Breast epithelium (tissue), 4 donors: Measurements from ENCODE around the gene GLI2. TPM values are rescaled to one million over a fixed set of nuclear protein-coding genes. Genes with fewer than 3 reads are reported as not detected.

ENCODE experiments used
- DNase-seq, 2 donors: peaks; one replicate each; pipeline ENCODE4 v3.0.0-alpha.2; 2019; ENCODE audit warnings: low spot score in 2 of 2
- H3K27ac ChIP-seq, 2 donors: fragments of 200-600 bp; sonication (generic) in 1 of 2; one replicate each; pipeline ENCODE4 v1.5.1; 2016 to 2019; ENCODE audit warnings: mild to moderate bottlenecking in 1 of 2
- H3K27me3 ChIP-seq, 2 donors: fragments of 200-600 bp; sonication (generic) in 1 of 2; one replicate each; pipeline versions ENCODE4 v1.5.1 to v1.6.0; 2017 to 2019; ENCODE audit warnings: control low read depth in 1 of 2, mild to moderate bottlenecking in 1 of 2
- H3K36me3 ChIP-seq: fragments of 200-600 bp; one replicate; pipeline ENCODE4 v1.5.1; 2019
- H3K4me1 ChIP-seq, 2 donors: fragments of 200-600 bp; sonication (generic); one replicate each; pipeline ENCODE4 v1.5.1; 2016 to 2019; ENCODE audit warnings: control low read depth in 1 of 2
- H3K4me3 ChIP-seq, 3 donors: fragments of 200-600 bp; sonication (generic); 1 replicate in 2 of 3; 2 replicates in 1 of 3; pipeline ENCODE4 v1.5.1; 2016 to 2019; ENCODE audit warnings: mild to moderate bottlenecking in 3 of 3, moderate library complexity in 2 of 3
- H3K9me3 ChIP-seq, 2 donors: fragments of 200-600 bp; sonication (generic) in 1 of 2; one replicate each; pipeline ENCODE4 v1.5.1; 2016 to 2019; ENCODE audit warnings: control low read depth in 1 of 2
- POLR2A ChIP-seq: fragments of 450-650 bp; IDR thresholded peaks from one replicate; pipeline ENCODE4 v1.6.1; 2016; ENCODE audit warnings: antibody characterized with exemption, mild to moderate bottlenecking, moderate library complexity
- POLR2AphosphoS5 ChIP-seq, 3 donors: sonication (generic); formaldehyde crosslinking; IDR thresholded peaks; one replicate each; pipeline ENCODE4 v1.6.1; 2017; ENCODE audit warnings: antibody characterized with exemption in 3 of 3
- intact Hi-C: fragments of 100-400 bp; cut with DNase I; formaldehyde crosslinking; loops from one replicate; pipeline ENCODE4 v1.15.1; 2023; ENCODE audit warnings: low total_unique reads
- total RNA-seq, 3 donors: library from RNA; depleted of rRNA; stranded (reverse); fragments of >200 nt; gene quantifications; one replicate each; pipeline ENCODE4 v1.1.0, GENCODE V29; 2016
- TF ChIP-seq, protein P1 (sequence below), 3 donors: fragments of 450-650 bp; IDR thresholded peaks; one replicate each; pipeline ENCODE4 v1.5.1; 2016 to 2017; ENCODE audit warnings: antibody characterized with exemption in 3 of 3, mild to moderate bottlenecking in 3 of 3, moderate library complexity in 3 of 3

Gene GLI2
- total RNA-seq, 3 donors from 2014 or later, result 0.96 to 3.6 (median 1.0) TPM

GRCh38 chr2:120736202-120736623 lies 545 bp downstream of the GLI2 start:
- no peak for DNase-seq
- Histone ChIP-seq H3K27ac (peak overlapping the region; percentile 60 to 89), H3K9me3 (no peaks in the 10 kb centered on the region), H3K4me1 (peaks cover 0 to 5% of the 10 kb centered on the region in 2 donors), H3K36me3 (no peaks in the 10 kb centered on the region), H3K27me3 (peaks cover 0 to 28% of the 10 kb centered on the region in 2 donors), H3K4me3 (peak overlapping the region; percentile 50 to 78 (median 59))
- intact Hi-C loops, result no loop called here
- TF ChIP-seq, protein P1, sequence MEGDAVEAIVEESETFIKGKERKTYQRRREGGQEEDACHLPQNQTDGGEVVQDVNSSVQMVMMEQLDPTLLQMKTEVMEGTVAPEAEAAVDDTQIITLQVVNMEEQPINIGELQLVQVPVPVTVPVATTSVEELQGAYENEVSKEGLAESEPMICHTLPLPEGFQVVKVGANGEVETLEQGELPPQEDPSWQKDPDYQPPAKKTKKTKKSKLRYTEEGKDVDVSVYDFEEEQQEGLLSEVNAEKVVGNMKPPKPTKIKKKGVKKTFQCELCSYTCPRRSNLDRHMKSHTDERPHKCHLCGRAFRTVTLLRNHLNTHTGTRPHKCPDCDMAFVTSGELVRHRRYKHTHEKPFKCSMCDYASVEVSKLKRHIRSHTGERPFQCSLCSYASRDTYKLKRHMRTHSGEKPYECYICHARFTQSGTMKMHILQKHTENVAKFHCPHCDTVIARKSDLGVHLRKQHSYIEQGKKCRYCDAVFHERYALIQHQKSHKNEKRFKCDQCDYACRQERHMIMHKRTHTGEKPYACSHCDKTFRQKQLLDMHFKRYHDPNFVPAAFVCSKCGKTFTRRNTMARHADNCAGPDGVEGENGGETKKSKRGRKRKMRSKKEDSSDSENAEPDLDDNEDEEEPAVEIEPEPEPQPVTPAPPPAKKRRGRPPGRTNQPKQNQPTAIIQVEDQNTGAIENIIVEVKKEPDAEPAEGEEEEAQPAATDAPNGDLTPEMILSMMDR (IDR thresholded peaks at IDR 0.05), result no peak

DNA sequence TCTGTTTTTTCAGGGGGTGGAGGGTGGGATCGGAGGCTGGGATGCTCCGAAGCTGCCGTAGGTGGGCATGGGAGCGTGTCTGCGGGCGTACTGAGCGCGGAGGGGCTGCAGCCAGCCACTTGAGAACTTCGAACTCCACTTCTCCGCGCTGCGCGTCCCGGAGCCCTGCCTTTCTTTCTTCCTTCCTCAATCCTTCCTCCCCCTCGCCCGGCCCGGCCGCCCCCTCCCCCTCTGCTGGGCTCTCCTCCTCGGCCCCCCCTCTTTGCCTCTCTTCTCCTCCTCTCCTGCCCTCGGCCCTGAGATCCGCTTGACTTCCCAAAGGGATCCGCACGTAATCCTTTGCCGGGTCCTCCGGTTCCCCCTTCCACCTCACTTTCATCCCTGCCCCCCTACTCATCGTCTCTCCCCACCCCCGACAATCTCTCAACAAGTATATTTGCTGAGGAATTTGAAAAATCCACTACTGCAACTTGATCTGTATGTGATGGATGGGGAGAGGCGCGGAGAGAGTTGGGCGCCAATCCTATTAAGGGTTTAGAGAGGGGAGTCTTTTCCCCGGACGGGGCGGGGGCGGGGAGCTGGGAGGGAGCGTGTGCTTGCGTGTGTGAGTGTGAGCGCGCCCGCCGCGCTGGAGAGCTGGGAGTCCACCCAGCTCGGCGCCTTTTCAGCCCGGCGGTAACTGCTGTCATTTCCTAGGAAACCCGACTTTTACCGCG lies 1.1 kb downstream of the GLI2 start:
- Histone ChIP-seq H3K4me3 (peak overlapping the region; percentile 50 to 78 (median 59)), H3K27ac (peak overlapping the region; percentile 60 to 89), H3K36me3 (no peaks in the 10 kb centered on the region), H3K4me1 (peaks cover 0 to 5% of the 10 kb centered on the region in 2 donors), H3K9me3 (no peaks in the 10 kb centered on the region), H3K27me3 (peaks cover 0 to 31% of the 10 kb centered on the region in 2 donors)
- no peak for DNase-seq
- intact Hi-C loops, result no loop called here
- no peak for TF ChIP-seq POLR2AphosphoS5 (IDR thresholded peaks at IDR 0.05)
- TF ChIP-seq, protein P1 (IDR thresholded peaks at IDR 0.05), result no peak
- no peak for TF ChIP-seq POLR2A

GRCh38 chr2:120737340-120738101 lies 1.9 kb downstream of the GLI2 start:
- TF ChIP-seq, protein P1 (IDR thresholded peaks at IDR 0.05), result no peak
- TF ChIP-seq POLR2A, result no peak
- no peak for TF ChIP-seq POLR2AphosphoS5 (IDR thresholded peaks at IDR 0.05)
- Histone ChIP-seq H3K27me3 (peaks cover 0 to 34% of the 10 kb centered on the region in 2 donors), H3K27ac (peak overlapping the region; percentile 60 to 89), H3K36me3 (no peaks in the 10 kb centered on the region), H3K4me1 (peaks cover 0 to 5% of the 10 kb centered on the region in 2 donors), H3K9me3 (no peaks in the 10 kb centered on the region), H3K4me3 (peak overlapping the region; percentile 50 to 78 (median 59))
- intact Hi-C loops, result no loop called here
- DNase-seq, result no peak

- no peaks in the 10 kb centered on the region for H3K36me3 ChIP-seq
- H3K27me3 ChIP-seq, result peaks cover 0 to 34% of the 10 kb centered on the region in 2 donors
- intact Hi-C loops, result no loop called here
- peak overlapping the region in 2 of 3 donors; percentile 59 to 78 for H3K4me3 ChIP-seq
- TF ChIP-seq, protein P1 (IDR thresholded peaks at IDR 0.05), result no peak
- no peak for TF ChIP-seq POLR2A
- no peak for TF ChIP-seq POLR2AphosphoS5 (IDR thresholded peaks at IDR 0.05)
- DNase-seq, result no peak
- peak overlapping the region in 1 of 2 donors; percentile 89 for H3K27ac ChIP-seq
- peaks cover 0 to 5% of the 10 kb centered on the region in 2 donors for H3K4me1 ChIP-seq
- H3K9me3 ChIP-seq, result no peaks in the 10 kb centered on the region
Observed at GRCh38 chr2:120738117-120738516, 2.4 kb downstream of the GLI2 start.
